ENCODE data around the gene RALGPS2.

DNA sequence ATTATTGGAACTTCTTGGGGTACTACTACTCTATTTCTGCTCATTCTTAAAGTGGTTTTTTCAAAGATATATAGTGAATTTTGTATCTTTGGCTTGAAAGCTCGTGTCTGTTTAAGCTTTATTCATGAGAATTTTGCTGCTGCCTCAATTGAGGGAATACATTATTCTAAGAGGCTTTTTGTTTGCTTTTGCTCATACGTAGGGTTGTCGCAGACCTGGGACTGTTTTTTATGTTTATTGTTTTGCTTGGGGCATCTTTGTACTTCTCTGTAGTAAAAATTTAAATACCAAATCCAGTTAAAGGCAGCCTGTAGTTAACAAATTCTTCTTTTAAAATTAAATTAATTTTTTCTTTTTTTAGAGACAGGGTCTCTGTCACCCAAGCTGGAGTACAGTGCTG, 83.5 kb downstream of the RALGPS2 start:
- TF ChIP-seq, protein P1, sequence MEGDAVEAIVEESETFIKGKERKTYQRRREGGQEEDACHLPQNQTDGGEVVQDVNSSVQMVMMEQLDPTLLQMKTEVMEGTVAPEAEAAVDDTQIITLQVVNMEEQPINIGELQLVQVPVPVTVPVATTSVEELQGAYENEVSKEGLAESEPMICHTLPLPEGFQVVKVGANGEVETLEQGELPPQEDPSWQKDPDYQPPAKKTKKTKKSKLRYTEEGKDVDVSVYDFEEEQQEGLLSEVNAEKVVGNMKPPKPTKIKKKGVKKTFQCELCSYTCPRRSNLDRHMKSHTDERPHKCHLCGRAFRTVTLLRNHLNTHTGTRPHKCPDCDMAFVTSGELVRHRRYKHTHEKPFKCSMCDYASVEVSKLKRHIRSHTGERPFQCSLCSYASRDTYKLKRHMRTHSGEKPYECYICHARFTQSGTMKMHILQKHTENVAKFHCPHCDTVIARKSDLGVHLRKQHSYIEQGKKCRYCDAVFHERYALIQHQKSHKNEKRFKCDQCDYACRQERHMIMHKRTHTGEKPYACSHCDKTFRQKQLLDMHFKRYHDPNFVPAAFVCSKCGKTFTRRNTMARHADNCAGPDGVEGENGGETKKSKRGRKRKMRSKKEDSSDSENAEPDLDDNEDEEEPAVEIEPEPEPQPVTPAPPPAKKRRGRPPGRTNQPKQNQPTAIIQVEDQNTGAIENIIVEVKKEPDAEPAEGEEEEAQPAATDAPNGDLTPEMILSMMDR (conservative IDR thresholded peaks at IDR 0.05; ENCODE audit: low read depth, low read length), result no peak
- no peak for TF ChIP-seq EZH2 (IDR thresholded peaks at IDR 0.05; ENCODE audit: low read length, unreplicated experiment)
- TF ChIP-seq EZH2phosphoT487 (IDR thresholded peaks at IDR 0.05; ENCODE audit: borderline replicate concordance, low read length), result no peak

Data from PC-3 (cell line).